Measurements from ENCODE around the gene RDH11. TPM values are rescaled to one million over a fixed set of nuclear protein-coding genes. Genes with fewer than 3 reads are reported as not detected.

Gene RDH11
- total RNA-seq, 3 donors from 2014 or later, result 36.0 to 44.1 (median 38.3) TPM

- no peak overlapping the region for H3K4me3 ChIP-seq
- TF ChIP-seq CTCF (IDR thresholded peaks at IDR 0.05), result no peak
- ATAC-seq (no peak), DNase-seq (no peak)
- no peaks in the 10 kb centered on the region for H3K9me3 ChIP-seq
- no peaks in the 10 kb centered on the region for H3K36me3 ChIP-seq (ENCODE audit: low read depth)
- H3K4me1 ChIP-seq (ENCODE audit: low read depth), result peaks cover 3% of the 10 kb centered on the region
- intact Hi-C loops (cut with DNase I, micrococcal nuclease), result no loop called here
These were observed 31.9 kb downstream of the RDH11 start for GRCh38 chr14:67663633-67664032.

GRCh38 chr14:67653651-67654280 lies 41.8 kb downstream of the RDH11 start:
- TF ChIP-seq CTCF (IDR thresholded peaks at IDR 0.05), result no peak
- DNase-seq, result no peak
- intact Hi-C loops (cut with DNase I, micrococcal nuclease), result no loop called here

DNA sequence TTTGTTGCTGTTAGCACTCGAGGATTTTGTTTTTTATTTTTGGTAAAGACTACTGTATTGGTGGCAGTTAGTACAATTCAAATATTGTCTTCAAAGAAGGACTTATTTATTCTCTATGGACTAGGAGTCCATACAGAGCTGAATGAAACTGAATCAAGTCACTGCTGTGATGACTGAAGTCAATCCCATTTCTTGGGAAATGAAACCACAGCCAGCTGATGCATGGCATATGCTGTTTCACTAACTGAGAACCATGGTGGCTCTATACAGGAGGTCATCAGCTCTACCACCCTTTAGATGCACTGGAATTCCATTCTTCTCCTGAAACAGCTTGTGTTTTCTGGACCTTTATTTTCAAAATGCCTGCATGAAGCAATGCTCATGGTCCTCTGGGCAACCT lies 43.4 kb downstream of the RDH11 start:
- Histone ChIP-seq H3K36me3 (ENCODE audit: low read depth) (peaks cover 6% of the 10 kb centered on the region), H3K4me3 (no peak overlapping the region), H3K9me3 (no peaks in the 10 kb centered on the region), H3K4me1 (ENCODE audit: low read depth) (no peaks in the 10 kb centered on the region)
- no peak for ATAC-seq
- no peak for DNase-seq
- intact Hi-C loops (cut with DNase I, micrococcal nuclease), result no loop called here
- TF ChIP-seq CTCF (IDR thresholded peaks at IDR 0.05), result no peak

More at GRCh38 chr14:67653651-67654280, 41.8 kb downstream of the RDH11 start:
- H3K4me1 ChIP-seq (ENCODE audit: low read depth), result no peaks in the 10 kb centered on the region
- H3K4me3 ChIP-seq, result no peak overlapping the region
- no peaks in the 10 kb centered on the region for H3K9me3 ChIP-seq
- peaks cover 6% of the 10 kb centered on the region for H3K36me3 ChIP-seq (ENCODE audit: low read depth)
- no peak for ATAC-seq

GRCh38 chr14:67650694-67651093 lies 44.9 kb downstream of the RDH11 start:
- no peak for TF ChIP-seq CTCF (IDR thresholded peaks at IDR 0.05)
- Histone ChIP-seq H3K4me3 (no peak overlapping the region), H3K4me1 (ENCODE audit: low read depth) (no peaks in the 10 kb centered on the region), H3K9me3 (no peaks in the 10 kb centered on the region), H3K36me3 (ENCODE audit: low read depth) (peaks cover 6% of the 10 kb centered on the region)
- DNase-seq, result no peak
- intact Hi-C loops (cut with DNase I, micrococcal nuclease), result no loop called here
- no peak for ATAC-seq

- no peak for TF ChIP-seq CTCF (IDR thresholded peaks at IDR 0.05)
- H3K4me1 ChIP-seq (ENCODE audit: low read depth), result no peaks in the 10 kb centered on the region
- no peaks in the 10 kb centered on the region for H3K9me3 ChIP-seq
- peaks cover under 1% of the 10 kb centered on the region for H3K36me3 ChIP-seq (ENCODE audit: low read depth)
- DNase-seq (no peak), ATAC-seq (no peak)
- intact Hi-C loops (cut with DNase I, micrococcal nuclease), result no loop called here
- no peak overlapping the region for H3K4me3 ChIP-seq
These were observed 45.4 kb downstream of the RDH11 start for GRCh38 chr14:67650151-67650550.

DNA sequence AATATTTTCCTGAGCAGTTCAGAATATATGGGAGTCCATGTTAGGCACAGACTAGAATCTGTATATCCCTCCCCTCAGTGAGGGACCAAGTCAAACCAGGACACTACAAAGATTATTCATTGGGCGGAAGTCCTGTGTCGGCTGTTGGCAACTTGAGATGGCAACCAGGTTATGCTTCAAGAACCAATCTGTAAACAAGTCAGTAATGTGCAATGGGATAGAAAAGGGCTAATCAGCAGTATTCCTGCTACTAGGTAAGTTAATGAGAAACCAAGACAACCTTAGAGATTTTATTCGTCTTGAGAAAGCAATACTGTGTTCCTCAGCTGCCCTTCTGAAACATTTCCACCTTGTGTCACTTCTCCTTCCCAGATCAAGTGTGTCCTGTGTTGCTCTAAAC lies 49.4 kb downstream of the RDH11 start:
- no peak for ATAC-seq
- intact Hi-C loops (cut with DNase I, micrococcal nuclease), result no loop called here
- DNase-seq, result no peak
- Histone ChIP-seq H3K36me3 (ENCODE audit: low read depth) (no peaks in the 10 kb centered on the region), H3K4me3 (no peak overlapping the region), H3K9me3 (no peaks in the 10 kb centered on the region), H3K4me1 (ENCODE audit: low read depth) (no peaks in the 10 kb centered on the region)
- no peak for TF ChIP-seq CTCF (IDR thresholded peaks at IDR 0.05)
